ENCODE measurements around the gene TECTB.

Gene TECTB

DNA sequence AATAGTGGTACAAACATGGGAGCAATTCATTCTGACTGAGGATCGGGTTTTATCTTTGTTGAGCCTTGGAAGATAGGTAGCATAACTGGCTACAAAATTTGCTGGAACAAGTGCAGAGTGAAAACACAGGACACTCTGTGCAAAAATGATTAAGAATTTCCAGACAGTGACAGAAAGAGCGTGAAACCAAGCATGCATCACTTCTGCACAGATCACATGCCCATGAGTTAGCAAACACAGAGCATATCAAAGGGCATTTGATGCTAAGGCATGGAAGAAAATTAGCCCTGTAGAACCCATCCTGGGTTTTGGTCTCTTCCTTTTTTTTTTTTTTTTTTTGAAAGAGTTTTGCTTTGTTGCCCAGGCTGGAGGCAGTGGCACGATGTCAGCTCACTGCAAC, 28.3 kb downstream of the TECTB start:
- DNase-seq: no peak

DNA sequence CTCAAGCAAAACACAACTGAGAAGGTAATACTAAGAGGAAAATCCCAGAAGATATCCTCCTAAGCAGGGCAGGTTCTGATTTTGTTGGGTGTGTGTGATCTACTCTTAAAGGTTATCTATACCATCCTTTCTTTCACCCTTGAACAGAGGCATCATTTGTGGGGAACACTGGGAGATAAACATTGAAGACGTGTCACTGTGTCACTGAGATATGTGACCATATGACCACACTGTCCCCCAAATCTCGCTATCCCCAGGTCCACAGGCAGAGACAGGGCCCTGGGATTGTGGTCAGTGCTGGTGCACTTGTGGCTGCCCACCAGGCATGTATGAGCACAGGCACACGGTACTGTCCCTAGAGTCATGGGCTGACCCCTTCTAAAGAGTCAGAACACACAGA, 30.0 kb downstream of the TECTB start:
- DNase-seq: no peak

DNA sequence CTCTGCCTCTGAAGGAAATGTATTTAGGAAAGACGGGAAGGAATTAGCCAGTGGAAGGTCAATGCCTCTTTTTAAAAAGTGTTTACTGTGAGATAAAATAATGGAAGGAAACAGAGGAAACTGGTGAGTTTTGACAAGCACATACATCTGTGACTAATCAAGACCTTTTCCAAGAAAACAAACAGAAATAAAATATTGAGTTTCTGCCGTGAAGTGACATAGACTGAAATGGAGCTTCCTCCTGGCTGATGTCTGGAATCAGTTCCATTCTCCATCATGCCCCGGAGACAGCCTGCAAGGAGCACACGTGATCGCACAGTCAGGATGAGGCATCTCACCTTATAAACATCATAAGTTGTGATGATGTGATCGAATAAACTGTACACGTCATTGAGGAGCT, 30.7 kb downstream of the TECTB start:
- DNase-seq: no peak

GRCh38 chr10:112314822-112315474, 31.7 kb downstream of the TECTB start:
- peak; percentile 16 for DNase-seq

- no peak for DNase-seq
Measured at GRCh38 chr10:112327678-112328077, 44.5 kb downstream of the TECTB start.

DNA sequence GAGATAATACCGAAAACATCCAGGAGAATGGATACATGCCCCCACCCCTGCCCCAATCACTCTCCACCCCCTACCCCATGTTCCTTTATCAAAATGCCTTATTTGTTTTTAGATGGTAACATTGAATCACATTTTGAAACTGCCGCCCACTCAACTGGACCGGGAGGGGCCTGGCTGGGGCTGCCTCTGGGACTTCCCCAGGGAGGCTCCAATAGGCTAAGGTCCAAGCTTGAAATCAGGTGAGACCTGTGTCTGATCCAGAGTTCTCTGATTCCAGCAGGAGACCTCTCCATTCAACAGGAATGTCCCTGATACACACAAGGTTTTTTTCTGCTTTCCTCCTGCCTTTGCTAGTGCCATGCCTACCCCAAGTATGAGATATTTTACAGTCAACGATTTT, 47.0 kb downstream of the TECTB start:
- no peak for DNase-seq

DNA sequence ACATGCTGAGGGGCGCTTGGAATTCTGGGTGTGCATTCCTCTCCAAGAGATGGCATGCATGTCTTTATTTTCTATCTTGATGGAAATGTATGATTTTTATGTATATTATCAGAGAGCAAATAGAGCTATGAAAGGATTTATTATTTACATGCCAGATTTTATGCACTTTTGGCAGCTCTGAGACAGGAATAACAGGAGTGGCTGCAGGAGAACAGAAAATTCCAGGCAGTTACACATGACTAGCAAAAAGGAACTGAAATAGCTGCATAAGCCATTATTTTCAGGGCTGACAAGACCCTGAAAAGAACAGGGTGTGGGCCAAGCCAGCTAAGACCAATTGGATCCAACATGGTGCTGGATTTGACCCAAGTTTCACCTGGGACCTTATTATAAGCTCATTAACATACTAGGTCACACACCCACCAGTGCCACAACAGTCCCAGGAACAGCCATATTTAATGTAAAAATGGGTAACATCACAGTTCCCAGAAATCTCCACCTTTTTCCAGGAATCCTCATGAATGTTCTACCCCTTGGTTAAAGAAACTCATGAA, 47.5 kb downstream of the TECTB start:
- no peak for DNase-seq

DNA sequence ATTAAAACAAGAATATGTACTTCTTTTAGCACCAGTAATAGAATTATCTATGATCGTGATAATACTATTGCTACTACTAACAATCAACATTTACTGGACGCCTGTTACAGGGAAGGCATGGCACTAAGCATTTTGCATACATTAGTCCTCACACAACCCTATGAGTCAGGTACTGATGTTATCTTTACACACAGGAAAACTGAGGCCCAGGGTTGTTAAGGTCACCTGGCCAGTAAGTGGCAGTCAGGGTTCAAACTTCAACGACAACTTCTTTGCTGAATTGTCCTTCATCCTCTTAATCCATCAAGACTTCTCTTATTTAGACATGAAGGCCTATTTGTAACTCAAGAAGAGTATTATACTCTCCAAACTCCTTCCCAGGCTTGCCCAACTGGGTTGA, 48.8 kb downstream of the TECTB start:
- DNase-seq: no peak

- no peak for DNase-seq
Measured at GRCh38 chr10:112332509-112333228, 49.5 kb downstream of the TECTB start.

- no peak for DNase-seq
Measured at GRCh38 chr10:112333452-112333851, 50.3 kb downstream of the TECTB start.

- DNase-seq: no peak
Measured at GRCh38 chr10:112335111-112335867, 52.1 kb downstream of the TECTB start.

DNA sequence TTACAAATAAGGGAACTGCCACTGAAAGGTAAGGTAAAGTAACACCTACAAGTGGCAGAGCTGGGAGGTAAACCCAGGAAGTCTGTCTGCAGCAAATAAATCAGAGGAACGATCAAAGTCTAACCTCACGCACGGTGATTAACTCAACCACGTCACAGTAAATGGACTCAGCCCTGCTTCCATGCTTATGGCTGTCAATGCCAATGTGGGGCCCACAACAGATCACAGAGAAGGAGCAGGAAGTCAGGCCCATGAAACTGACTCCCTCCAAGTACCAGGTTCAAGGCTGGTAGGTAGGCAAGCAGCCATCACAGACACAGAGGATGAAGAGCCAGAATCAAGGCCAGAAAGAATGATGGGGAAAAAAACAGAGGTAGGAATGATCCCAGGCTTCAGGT, 52.7 kb downstream of the TECTB start:
- DNase-seq: no peak

- DNase-seq: no peak
Measured at GRCh38 chr10:112336556-112337201, 53.5 kb downstream of the TECTB start.

DNA sequence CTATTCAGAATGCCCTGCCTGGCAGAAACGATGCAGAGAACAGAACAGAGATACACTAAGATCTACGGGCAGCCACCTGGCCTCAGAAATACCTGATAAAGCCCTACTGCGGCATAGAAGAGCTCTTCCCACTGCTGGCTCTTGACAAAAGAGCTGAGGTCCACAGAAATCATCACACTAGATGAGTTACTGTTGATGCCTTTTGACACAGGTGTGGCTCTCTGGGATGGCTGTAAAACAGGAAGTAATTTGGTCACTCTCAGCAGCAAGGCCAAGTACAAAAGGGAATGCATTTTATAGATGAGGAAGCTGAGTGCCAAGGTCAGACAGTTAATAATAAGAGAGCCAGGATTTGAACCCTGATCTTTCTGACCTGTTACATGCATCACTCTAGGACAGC, 55.8 kb downstream of the TECTB start:
- no peak for DNase-seq

- no peak for DNase-seq
Measured at GRCh38 chr10:112340601-112341000, 57.4 kb downstream of the TECTB start.

GRCh38 chr10:112343056-112343806, 60.0 kb downstream of the TECTB start:
- DNase-seq: no peak

DNA sequence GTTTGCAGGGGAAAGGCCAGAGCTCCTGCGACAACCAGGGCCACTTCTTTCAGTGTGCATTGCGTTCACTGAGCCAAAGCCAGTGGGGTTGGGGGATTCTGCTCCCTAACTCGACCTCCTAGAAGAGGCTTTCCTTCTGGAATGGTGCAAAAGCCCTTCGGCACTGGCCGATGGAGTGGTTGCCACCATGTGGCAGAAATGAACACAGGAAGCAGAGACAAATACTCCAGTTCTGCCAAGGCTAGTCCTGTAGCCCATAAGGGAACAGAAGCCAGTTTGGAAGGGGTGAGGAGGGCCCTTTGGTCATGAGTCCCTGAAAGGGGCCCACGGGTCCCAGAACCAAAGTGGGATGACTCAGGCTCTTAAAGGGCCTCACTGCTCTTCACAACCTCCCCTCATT, 61.1 kb downstream of the TECTB start:
- no peak for DNase-seq

GRCh38 chr10:112345202-112345601, 62.0 kb downstream of the TECTB start:
- DNase-seq: no peak

- no peak for DNase-seq
Measured at GRCh38 chr10:112345743-112346142, 62.5 kb downstream of the TECTB start.

DNA sequence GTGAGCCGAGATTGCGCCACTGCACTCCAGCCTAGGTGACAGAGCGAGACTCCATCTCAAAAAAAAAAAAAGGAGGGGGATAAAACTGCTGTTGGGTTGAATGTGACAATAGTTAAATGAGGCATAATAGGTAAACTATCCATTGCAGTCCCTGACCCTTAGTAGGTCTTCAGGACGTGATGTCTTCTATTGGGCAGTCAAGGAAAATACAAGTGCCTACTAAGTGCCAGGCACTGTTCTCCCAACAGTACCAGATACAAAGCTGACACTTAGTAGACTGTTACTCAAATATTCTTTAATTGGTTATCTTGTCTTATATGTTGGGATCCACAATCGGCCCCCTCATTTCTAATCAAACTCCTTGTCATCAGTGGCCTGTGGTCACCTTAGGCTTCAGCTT, 63.6 kb downstream of the TECTB start:
- DNase-seq: no peak

DNA sequence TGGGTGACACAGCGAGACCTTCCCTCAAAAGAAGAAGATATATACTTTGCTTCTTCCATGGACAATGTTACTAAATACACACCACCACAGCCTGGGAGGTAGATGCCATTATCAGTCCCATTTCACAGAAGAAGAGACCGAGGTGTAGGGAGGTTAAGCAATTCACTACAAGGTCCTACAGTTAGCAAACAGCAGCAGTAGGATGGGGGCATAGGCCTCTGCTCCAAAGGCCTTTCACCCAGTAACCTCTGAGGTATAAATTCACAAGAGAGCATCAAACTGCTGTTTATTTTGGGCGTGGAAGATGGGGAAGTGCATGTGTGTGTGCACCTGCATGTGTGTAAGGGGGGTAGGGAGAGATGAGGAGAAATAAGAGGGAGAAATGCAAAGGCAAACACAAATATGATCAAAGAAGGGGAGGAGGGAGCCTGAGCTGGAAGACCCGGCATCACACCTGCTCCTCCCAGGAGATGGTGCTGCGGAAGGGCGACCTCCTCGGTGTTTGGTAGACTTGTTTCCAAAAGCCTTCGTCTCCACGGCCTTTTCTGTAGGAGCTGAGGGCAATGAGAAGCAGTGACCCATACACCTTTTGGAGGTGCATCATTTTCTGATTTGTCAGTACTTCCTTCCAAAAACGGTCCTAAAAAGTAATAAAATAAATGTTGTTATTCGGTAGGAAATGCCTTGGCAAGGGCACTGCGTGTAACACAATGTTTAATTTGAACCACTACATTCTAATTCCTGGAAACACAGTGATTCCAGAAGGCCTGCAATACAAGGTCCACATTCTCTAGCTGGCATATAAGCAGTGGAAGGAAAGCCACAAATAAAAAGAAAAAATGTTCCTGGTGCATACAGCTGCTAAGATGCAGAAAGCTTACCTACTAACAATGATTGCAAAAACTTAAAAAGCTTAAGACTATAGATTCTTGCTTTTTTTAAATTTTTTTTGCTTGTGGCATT, 64.8 kb downstream of the TECTB start:
- DNase-seq: no peak
